Cerebellar cortex (tissue), 1 donor: Measurements from ENCODE around the gene ATP8B2.

ENCODE experiments used
- DNase-seq: peaks from one replicate; pipeline ENCODE4 v3.0.0-alpha.2; 2015; ENCODE audit warnings: low spot score

ATP8B2 gene

DNA sequence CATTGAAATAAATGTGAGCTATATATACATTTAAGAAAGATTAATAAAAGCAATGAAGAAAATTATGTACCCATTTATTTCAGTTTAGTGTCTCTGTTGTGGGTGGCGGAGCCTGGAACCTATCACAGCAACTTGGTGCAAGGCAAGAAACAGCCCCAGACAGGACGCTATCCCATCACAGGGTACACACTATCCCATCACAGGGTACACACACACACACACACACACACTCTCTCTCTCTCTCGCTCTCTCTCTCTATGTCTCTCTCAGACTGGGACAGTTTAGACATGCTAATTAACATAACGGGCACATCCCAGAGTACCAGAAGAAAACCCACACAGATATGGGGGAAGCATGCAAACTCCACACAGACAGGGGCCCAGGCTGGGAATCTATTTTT, 73.4 kb downstream of the ATP8B2 start:
- DNase-seq: no peak

GRCh38 chr1:154400381-154400801, 75.1 kb downstream of the ATP8B2 start:
- DNase-seq: no peak
